Osteoblast (primary cell): Measurements from ENCODE around the gene TARM1. TPM values are rescaled to one million over a fixed set of nuclear protein-coding genes. Genes with fewer than 3 reads are reported as not detected.
"Not testable (repeated sequence)": the region's sequence is repeated elsewhere in the genome, so short reads cannot be mapped to it uniquely, and the experiment has no call there.

Source experiments
- DNase-seq: peaks from one replicate; pipeline ENCODE4 v3.0.0; 2011; ENCODE audit warnings: low spot score, mixed read lengths; ENCODE audit not compliant: insufficient read length; ENCODE audit errors: missing footprints
- H2AFZ ChIP-seq: 2 replicates; pipeline ENCODE4 v1.6.0; 2011; ENCODE audit warnings: mild to moderate bottlenecking, low read length
- H3K27ac ChIP-seq: 2 replicates; pipeline ENCODE4 v1.5.1; 2011; ENCODE audit warnings: mild to moderate bottlenecking, low read depth, low read length, moderate library complexity
- H3K27me3 ChIP-seq: 2 replicates; pipeline ENCODE4 v1.6.0; 2012; ENCODE audit warnings: mild to moderate bottlenecking, control low read depth, inconsistent platforms, low read length, moderate library complexity; ENCODE audit not compliant: insufficient read depth
- H3K36me3 ChIP-seq: 2 replicates; pipeline ENCODE4 v1.5.1; 2011; ENCODE audit warnings: mild to moderate bottlenecking, low read length, control low read depth, moderate library complexity; ENCODE audit not compliant: insufficient read depth
- H3K4me1 ChIP-seq: 2 replicates; pipeline ENCODE4 v1.5.1; 2011; ENCODE audit warnings: mild to moderate bottlenecking, low read length, control low read depth, moderate library complexity; ENCODE audit not compliant: insufficient read depth
- H3K4me2 ChIP-seq: 2 replicates; pipeline ENCODE4 v1.6.0; 2011; ENCODE audit warnings: mild to moderate bottlenecking, low read length; ENCODE audit not compliant: insufficient read depth
- H3K4me3 ChIP-seq: fragments of 200-600 bp; sonication (generic); 3 replicates; pipeline ENCODE4 v1.5.1; 2012; ENCODE audit warnings: mild to moderate bottlenecking, low read length, inconsistent platforms; ENCODE audit not compliant: insufficient read depth
- H3K79me2 ChIP-seq: 2 replicates; pipeline ENCODE4 v1.6.0; 2012; ENCODE audit warnings: mild to moderate bottlenecking, low read length, control low read depth, inconsistent platforms; ENCODE audit not compliant: insufficient read depth
- H3K9me3 ChIP-seq: 2 replicates; pipeline ENCODE4 v1.5.1; 2011; ENCODE audit warnings: low read depth, low read length, control low read depth
- H4K20me1 ChIP-seq: 2 replicates; pipeline ENCODE4 v1.6.0; 2012; ENCODE audit warnings: mild to moderate bottlenecking, low read length, control low read depth; ENCODE audit not compliant: insufficient read depth
- total RNA-seq: library from RNA; depleted of rRNA; stranded (reverse); fragments of >200 nt; gene quantifications from 2 replicates; pipeline ENCODE4 v1.2.3, GENCODE V29; 2012
- TF ChIP-seq, protein P1 (sequence below): IDR thresholded peaks from 2 replicates; pipeline ENCODE4 v1.5.1; 2011; ENCODE audit warnings: mild to moderate bottlenecking, low read depth, low read length, moderate library complexity; ENCODE audit errors: extremely low read depth

TARM1 gene
- total RNA-seq, 1 donor, result not detected

DNA sequence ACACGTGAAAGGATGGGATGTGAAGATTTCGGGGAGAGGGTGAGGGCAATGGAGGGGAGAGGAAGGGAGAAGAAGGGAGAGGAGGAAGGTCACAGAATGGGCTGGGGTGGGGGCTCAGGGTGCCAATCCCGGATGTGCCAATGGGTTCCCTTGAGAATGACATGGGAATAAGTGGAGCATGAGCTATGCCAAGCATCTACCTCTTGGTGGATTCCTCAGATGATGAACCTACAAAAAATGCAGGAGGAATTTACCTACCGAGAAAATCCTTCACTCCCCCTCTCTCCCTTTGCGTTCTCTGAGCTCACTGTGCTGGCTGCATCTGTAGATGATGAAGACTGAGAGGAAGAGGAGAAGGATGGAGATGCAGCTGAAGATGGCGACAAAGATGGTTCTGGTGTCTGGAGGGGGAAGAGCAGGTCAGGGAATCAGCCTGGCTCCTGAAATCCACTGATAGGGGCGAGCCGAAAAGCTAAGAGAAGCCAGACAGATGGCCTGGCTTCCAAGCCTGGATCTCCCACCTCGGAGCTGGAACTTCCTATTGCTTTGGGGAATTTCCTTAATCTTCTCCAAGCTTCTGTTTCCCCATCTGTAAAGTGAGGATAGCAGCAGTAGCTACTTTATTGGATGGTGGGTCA is 39.1 kb downstream of the TARM1 start:
- TF ChIP-seq, protein P1, sequence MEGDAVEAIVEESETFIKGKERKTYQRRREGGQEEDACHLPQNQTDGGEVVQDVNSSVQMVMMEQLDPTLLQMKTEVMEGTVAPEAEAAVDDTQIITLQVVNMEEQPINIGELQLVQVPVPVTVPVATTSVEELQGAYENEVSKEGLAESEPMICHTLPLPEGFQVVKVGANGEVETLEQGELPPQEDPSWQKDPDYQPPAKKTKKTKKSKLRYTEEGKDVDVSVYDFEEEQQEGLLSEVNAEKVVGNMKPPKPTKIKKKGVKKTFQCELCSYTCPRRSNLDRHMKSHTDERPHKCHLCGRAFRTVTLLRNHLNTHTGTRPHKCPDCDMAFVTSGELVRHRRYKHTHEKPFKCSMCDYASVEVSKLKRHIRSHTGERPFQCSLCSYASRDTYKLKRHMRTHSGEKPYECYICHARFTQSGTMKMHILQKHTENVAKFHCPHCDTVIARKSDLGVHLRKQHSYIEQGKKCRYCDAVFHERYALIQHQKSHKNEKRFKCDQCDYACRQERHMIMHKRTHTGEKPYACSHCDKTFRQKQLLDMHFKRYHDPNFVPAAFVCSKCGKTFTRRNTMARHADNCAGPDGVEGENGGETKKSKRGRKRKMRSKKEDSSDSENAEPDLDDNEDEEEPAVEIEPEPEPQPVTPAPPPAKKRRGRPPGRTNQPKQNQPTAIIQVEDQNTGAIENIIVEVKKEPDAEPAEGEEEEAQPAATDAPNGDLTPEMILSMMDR, result no peak
- Histone ChIP-seq H3K4me2 (no peak overlapping the region), H2AFZ (no peak overlapping the region), H3K36me3 (no peaks in the 10 kb centered on the region), H3K27ac (no peak overlapping the region), H4K20me1 (no peaks in the 10 kb centered on the region), H3K9me3 (no peaks in the 10 kb centered on the region), H3K4me1 (no peaks in the 10 kb centered on the region), H3K4me3 (no peak overlapping the region), H3K27me3 (peaks cover 5% of the 10 kb centered on the region), H3K79me2 (no peaks in the 10 kb centered on the region)
- DNase-seq, result no peak

DNA sequence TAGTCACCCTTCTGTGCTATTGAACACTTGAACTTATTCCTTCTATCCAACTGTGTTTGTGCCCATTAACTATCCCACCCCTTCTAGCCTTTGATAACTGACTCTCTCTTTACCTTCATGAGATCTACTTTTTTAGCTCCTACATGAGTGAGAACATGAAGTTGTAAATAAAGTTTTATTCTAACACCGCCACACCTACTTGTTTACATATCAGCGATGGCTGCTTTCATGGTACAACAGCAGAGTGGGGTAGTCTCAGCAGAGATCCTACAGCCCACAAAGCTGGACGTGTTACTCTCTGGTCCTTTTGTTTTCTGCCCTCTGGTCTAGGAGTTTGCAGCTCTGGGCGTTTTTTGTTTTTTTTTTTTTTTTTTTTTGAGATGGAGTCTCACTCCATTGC is 41.2 kb downstream of the TARM1 start:
- no peak overlapping the region for H2AFZ ChIP-seq
- H3K4me2 ChIP-seq, result no peak overlapping the region
- no peaks in the 10 kb centered on the region for H3K36me3 ChIP-seq
- H4K20me1 ChIP-seq, result no peaks in the 10 kb centered on the region
- H3K4me3 ChIP-seq, result no peak overlapping the region
- TF ChIP-seq, protein P1, result no peak
- H3K27me3 ChIP-seq, result no peaks in the 10 kb centered on the region
- peaks cover 4% of the 10 kb centered on the region for H3K4me1 ChIP-seq
- no peak overlapping the region for H3K27ac ChIP-seq
- no peaks in the 10 kb centered on the region for H3K9me3 ChIP-seq
- no peak for DNase-seq
- H3K79me2 ChIP-seq, result no peaks in the 10 kb centered on the region

DNA sequence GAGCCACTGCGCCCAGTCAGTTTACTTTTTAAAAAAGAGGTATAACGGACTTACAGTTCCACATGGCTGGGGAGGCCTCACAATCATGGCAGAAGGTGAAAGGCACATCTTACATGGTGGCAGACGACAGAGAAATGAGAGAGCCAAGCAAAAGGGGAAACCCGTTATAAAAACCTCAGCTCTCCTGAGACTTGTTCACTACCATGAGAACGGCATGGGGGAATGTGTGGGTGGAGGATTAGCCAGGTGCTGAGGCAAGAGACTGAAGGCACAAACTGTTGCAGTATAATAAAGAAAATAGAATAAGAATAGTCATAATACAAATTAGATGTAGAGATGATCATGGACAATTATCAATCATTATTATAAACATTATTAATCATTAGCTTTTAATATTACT is 44.6 kb downstream of the TARM1 start:
- not testable (repeated sequence) for H3K27ac ChIP-seq, H3K9me3 ChIP-seq, H3K79me2 ChIP-seq, H3K27me3 ChIP-seq, DNase-seq, H3K4me1 ChIP-seq, H2AFZ ChIP-seq, H3K36me3 ChIP-seq, H4K20me1 ChIP-seq, H3K4me2 ChIP-seq, H3K4me3 ChIP-seq

DNA sequence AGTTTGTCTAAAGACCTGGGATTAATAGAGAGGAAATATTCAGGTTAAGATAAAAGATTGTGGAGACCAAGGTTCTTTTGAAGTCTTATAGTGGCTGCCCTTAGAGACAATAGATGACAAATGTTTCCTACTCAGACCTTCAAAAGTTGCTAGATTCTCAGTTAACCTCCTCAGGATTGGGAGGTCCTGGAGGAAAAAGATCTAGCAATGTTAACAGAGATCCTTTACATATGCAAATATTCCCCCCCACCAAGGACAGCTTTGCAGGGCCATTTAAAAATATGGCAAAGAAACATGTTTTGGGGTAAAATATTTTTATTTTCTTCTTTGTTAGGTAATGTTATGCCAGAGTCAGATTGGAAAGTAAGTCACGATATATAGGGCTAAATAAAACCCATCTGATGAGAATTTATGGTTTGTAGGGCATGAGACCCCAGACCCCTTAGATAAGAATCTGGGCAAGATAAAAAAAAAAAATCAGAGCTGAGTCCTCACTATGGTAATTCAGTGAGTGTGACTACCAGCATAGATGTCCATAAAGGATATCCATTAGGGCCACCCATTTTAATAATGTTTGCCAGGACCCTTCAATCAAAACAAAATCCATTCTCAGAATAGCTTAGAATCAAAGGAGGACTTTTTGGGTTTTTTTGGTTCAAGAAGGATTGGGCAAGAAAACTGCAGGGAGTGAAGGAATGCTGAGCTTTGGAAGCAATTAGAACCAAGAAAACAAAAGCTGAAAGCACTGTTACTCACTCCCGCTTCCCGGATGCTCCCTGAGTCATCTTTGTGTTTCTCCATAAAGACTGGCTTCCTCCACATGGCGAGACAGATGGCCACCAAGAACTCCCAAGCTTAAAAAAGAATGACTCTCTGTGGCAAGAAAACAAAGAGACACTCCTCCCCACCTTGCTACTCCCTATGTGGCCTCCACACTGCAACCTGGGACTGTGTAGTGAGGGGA is 45.7 kb downstream of the TARM1 start:
- TF ChIP-seq, protein P1, result no peak
- no peaks in the 10 kb centered on the region for H3K79me2 ChIP-seq

More for the DNA sequence above, 45.7 kb downstream of the TARM1 start:
- H2AFZ ChIP-seq, result peak overlapping the region; percentile 67
- H3K9me3 ChIP-seq, result no peaks in the 10 kb centered on the region
- H3K36me3 ChIP-seq, result no peaks in the 10 kb centered on the region
- H3K27me3 ChIP-seq, result no peaks in the 10 kb centered on the region
- peak overlapping the region; percentile 42 for H3K27ac ChIP-seq
- H3K4me2 ChIP-seq, result peak overlapping the region; percentile 58
- DNase-seq, result peak; percentile 97
- H4K20me1 ChIP-seq, result no peaks in the 10 kb centered on the region
- no peak overlapping the region for H3K4me3 ChIP-seq
- H3K4me1 ChIP-seq, result peaks cover 4% of the 10 kb centered on the region
